B cell (primary cell): Measurements from ENCODE around the gene THSD7A.

Source experiments
- EZH2 ChIP-seq: IDR thresholded peaks from 2 replicates; pipeline ENCODE4 v1.6.1; 2012; ENCODE audit warnings: borderline replicate concordance, low read depth, mild to moderate bottlenecking, moderate library complexity, low read length; ENCODE audit not compliant: insufficient read depth, poor library complexity, severe bottlenecking
- TF ChIP-seq, protein P1 (sequence below): fragments of 200-600 bp; IDR thresholded peaks from one replicate; pipeline ENCODE4 v1.8.0; 2022; ENCODE audit warnings: antibody characterized with exemption, mild to moderate bottlenecking

DNA sequence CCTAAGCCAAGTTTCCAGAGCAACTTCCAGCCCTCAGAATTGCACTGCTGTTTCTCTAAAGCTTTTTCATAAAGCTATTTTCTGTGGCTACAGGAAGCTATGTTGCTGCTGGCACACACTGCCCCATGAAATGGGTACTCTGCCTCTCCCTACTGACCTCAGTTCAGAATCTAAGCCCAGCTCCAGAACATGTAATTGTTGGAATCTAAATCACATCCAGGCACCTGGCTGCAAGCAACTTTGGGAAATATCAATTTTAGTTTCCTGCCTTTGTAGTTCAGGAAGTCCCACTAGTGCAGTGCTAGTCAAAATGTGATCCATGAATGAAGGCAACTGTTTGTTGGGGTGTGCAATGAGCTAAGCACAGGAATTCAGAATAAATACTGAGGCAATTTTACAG lies 226.2 kb downstream of the THSD7A start:
- TF ChIP-seq, protein P1, sequence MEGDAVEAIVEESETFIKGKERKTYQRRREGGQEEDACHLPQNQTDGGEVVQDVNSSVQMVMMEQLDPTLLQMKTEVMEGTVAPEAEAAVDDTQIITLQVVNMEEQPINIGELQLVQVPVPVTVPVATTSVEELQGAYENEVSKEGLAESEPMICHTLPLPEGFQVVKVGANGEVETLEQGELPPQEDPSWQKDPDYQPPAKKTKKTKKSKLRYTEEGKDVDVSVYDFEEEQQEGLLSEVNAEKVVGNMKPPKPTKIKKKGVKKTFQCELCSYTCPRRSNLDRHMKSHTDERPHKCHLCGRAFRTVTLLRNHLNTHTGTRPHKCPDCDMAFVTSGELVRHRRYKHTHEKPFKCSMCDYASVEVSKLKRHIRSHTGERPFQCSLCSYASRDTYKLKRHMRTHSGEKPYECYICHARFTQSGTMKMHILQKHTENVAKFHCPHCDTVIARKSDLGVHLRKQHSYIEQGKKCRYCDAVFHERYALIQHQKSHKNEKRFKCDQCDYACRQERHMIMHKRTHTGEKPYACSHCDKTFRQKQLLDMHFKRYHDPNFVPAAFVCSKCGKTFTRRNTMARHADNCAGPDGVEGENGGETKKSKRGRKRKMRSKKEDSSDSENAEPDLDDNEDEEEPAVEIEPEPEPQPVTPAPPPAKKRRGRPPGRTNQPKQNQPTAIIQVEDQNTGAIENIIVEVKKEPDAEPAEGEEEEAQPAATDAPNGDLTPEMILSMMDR: no peak
- TF ChIP-seq EZH2: no peak
